ENCODE measurements around the gene UPK2.

GRCh38 chr11:118988280-118988679 is 32.2 kb downstream of the UPK2 start:
- TF ChIP-seq, protein P1, sequence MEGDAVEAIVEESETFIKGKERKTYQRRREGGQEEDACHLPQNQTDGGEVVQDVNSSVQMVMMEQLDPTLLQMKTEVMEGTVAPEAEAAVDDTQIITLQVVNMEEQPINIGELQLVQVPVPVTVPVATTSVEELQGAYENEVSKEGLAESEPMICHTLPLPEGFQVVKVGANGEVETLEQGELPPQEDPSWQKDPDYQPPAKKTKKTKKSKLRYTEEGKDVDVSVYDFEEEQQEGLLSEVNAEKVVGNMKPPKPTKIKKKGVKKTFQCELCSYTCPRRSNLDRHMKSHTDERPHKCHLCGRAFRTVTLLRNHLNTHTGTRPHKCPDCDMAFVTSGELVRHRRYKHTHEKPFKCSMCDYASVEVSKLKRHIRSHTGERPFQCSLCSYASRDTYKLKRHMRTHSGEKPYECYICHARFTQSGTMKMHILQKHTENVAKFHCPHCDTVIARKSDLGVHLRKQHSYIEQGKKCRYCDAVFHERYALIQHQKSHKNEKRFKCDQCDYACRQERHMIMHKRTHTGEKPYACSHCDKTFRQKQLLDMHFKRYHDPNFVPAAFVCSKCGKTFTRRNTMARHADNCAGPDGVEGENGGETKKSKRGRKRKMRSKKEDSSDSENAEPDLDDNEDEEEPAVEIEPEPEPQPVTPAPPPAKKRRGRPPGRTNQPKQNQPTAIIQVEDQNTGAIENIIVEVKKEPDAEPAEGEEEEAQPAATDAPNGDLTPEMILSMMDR (IDR thresholded peaks at IDR 0.05; ENCODE audit: extremely low read depth in 1 of 2, insufficient read depth in 1 of 2, low read depth in 1 of 2, low read length in 2 of 2): no peak
- no peak for TF ChIP-seq POLR2A (IDR thresholded peaks at IDR 0.05; ENCODE audit: low read depth, low read length)
